T-helper 2 cell treated with Interferon-gamma antibody and Interleukin-4, amounts not matched to agents 100 ng/mL and 5 ng/mL, for 36 hours (primary cell): ENCODE measurements around the gene NBR1. TPM values are rescaled to one million over a fixed set of nuclear protein-coding genes. Genes with fewer than 3 reads are reported as not detected.
"Not testable (repeated sequence)": the region's sequence is repeated elsewhere in the genome, so short reads cannot be mapped to it uniquely, and the experiment has no call there.

Experiments used
- intact Hi-C: fragments of 100-400 bp; cut with micrococcal nuclease; formaldehyde crosslinking; loops from one replicate; pipeline ENCODE4 v1.15.1; 2023
- total RNA-seq: library from RNA; stranded (reverse); gene quantifications from 2 replicates; pipeline ENCODE4 v1.2.3, GENCODE V29; 2022

The NBR1 gene
- total RNA-seq, 1 donor from 2014 or later: 47.0 TPM

DNA sequence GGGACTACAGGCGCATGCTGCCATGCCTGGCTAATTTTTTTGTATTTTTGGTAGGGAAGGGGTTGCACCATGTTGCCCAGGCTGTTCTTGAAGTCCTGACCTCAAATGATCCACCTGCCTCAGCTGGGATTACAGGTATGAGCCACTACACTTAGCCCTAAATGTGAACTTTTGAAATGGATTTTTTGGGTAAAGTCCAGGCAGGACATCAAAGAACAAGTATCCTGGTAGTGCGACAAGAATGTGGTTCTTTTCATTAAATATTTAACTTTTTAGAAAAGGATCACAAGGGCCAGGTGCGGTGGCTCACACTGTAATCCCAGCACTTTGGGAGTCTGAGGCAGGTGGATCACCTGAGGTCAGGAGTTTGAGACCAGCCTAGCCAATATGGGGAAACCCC lies 15.3 kb upstream of the NBR1 start:
- intact Hi-C loops: no loop called here

DNA sequence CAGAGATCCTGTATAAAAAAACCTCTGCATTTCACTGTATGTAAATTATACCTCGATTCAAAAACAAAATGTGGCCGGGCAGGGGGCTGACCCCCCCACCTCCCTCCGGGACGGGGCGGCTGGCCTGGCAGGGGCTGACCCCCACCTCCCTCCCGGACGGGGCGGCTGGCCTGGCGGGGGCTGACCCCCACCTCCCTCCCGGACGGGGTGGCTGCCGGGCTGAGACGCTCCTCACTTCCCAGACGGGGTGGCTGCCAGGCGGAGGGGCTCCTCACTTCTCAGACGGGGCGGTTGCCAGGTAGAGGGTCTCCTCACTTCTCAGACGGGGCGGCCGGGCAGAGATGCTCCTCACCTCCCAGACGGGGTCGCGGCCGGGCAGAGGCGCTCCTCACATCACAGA lies 11.8 kb upstream of the NBR1 start:
- intact Hi-C loops: not testable (repeated sequence)

DNA sequence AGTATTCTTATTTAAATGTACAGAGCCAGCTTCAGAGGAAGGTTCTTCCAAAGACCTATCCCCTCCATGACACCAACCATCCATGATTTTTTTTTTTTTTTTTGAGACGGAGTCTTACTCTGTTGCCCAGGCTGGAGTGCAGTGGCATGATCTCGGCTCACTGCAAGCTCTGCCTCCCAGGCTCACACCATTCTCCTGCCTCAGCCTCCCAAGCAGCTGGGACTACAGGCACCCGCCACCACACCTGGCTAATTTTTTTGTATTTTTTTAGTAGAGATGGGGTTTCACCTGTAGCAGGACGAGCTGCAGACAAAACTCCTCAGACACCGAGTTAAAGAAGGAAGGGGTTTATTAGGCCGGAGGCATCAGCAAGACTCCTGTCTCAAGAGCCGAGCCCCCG lies 11.1 kb upstream of the NBR1 start:
- intact Hi-C loops: not testable (repeated sequence)

DNA sequence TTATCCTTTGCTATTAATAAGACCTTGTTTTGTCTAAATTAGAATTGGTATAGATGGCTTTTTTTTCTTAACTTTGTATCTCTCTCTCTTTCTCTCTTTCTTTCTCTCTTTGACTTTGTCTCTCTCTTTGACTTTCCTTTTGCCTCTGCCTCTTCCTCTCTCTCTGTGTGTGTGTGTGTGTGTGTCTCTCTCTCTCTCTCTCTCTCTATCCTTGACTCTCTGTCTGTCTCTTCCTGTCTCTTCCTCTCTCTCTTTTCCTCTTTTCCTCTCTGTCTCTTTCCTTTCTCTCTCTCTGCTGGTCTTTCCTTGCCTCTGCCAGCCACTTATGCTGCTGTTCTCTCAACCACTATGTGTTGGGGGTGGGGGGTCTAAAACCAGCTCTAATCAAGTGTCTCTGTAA lies 5.0 kb upstream of the NBR1 start:
- intact Hi-C loops: not testable (repeated sequence)

DNA sequence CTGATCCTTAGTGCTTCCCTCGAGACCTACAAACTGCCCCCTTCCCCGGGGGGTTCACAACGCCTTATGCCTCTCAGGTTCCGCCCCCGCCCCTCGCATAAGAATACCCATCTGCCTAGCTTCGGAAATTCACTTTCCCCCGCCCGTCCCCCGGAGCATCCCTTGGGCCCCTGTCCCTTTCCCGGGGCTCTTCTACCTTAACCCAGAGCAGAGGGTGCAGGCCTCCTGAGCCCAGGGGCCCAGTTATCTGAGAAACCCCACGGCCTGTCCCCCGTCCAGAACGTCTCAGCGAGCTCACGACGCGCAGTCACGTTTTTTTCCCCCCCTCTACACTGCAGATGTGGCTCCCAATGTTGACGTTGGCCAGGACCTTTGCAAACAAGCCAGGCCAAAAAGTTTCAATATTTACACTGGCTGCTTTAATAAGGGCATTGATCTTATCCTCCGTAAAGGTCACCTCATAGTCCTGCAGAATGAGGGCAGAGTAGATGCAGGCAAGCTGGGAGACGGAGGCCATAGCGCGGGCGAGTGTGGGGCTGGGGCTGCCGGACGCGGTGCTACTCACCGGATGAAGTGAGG lies 1.4 kb upstream of the NBR1 start:
- intact Hi-C loops: loop anchor here (1.0 to 10.0 kb wide), 3 partner anchors 44 to 191 kb away; partner anchors contain the start of gene BRCA1

DNA sequence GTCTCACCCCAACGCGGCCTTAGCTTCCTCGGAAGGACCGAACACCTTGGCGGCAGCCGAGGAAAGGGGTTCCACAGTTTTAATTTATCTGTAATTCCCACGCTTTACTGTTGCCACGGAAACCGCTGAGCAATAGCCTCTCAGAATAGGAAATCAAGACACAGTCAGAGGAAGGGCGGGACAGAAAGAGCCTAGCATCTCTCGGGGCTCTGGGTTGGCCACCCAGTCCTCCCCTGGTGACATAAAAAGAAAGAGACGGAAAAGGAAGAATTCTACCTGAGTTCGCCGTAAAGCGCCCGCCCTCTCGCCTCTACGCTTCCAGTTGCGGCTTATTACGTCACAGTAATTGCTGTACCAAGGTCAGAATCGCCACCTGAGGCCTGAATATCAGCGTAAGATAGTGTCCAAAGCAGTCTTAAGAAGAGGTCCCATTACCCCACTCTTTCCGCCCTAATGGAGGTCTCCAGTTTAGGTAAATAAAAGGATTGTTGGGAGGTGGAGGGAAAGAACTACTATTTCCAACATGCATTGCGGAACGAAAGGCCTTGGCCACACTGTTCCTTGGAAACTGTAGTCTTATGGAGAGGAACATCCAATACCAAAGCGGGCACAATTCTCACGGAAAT lies 761 bp upstream of the NBR1 start:
- intact Hi-C loops: loop anchor here (1.0 to 10.0 kb wide), 3 partner anchors 45 to 190 kb away; partner anchors contain the start of gene BRCA1

DNA sequence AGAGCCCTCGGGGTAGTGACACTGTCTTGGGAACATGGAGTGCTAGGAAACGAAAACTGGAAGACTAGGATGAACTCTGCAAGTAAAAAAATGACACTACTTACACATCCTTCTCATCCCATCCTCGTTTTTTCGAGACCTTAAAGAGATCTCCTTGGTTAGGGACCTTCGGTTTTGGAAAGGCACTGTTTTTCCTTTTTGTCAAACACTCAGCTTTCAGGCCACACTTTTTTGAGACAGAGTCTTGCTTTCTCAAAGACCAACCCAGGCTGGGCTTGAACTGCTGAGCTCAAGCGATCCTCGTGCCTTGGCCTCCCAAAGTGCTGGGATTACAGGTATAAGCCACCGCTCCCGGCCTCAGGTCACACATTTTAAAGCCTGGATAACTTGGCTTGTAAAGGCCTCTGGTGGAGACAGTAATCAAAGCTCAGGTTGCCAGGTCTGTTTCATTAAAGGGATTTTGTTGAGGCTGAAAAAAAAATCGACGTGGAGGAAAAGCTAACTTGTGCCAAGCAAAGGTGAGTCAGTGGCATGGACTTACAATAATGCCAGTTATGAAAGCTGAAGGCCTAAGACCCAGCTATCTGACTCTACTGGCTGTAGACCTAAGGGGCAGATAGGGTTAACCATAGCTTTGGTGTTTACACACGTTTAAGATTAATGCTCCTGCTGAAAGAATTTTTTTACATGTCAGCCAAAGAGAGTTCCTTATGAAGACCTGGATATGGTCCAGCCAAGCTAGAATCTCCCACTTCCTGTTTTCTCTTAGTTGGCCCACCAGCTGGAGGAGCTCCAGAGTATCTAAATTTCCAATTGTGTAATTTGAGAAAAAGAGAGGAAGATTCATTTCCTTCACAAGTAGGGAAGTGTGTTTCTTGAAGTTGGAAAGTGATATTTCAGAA lies 823 bp downstream of the NBR1 start:
- intact Hi-C loops: loop anchor here (1.0 to 10.0 kb wide), 3 partner anchors 39 to 174 kb away; partner anchors contain the start of genes RPL27 and TMEM106A

DNA sequence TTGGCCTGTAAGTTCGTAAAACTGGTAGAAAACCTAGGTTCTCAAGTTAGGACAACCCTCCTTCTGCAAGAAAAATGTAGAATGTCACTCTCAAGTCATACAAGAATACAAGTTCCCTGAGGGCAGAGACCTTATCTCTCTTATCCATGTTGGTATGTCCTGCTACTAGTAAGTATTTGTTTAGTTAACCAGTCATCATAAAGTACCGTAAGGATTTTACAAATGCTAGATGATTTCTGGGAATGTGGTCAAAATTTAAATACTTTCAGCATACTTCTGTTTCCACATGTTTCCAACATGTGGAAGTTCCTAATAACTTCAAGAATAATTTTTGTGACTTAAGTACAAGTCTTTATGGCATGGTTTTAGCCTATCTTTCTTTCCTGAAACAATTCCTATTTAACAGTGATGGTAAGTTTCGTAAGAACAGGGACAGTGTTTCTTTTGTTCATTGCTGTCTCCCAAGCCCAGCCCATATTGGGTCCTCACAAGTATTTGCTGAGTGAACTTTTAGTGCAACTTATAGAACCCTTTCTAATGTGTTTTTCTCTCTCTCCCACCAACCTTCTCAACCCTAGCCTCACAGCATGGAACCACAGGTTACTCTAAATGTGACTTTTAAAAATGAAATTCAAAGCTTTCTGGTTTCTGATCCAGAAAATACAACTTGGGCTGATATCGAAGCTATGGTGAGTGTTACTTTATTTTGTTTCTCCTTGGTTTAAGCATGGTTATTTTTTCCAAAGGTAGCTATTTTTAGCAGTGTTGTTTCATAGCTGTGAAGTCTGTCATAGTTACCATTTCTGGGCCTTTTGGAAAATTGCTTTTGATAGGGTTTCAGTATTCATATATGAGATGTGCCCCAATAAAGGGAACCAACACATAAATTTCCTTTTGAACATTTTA lies 4.5 kb downstream of the NBR1 start:
- intact Hi-C loops: loop anchor here (10.0 kb wide), 1 partner anchor 139 kb away; no protein-coding TSS in a partner anchor

DNA sequence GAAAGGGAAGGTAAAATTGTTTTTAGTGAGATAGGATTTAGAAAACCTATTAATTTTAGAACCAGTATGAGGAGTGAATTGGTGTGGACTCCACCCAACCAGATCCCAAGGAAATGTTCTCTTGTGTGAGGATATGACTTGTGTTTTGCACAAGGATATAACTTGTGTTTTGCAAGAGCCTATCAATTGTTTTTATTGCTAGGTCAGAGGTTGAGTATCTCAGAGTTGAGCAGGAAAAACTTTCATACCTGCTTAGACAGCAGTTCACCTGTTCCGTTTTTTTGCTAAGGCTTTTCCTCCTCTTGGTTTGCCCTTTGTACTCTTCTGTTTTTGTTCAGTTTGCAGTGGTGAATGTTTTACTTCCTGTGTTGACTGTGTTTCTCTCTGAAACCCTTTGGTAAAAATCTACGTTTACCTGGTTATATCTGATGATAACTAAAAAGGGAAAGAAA lies 5.1 kb downstream of the NBR1 start:
- intact Hi-C loops: loop anchor here (10.0 kb wide), 1 partner anchor 139 kb away; no protein-coding TSS in a partner anchor

DNA sequence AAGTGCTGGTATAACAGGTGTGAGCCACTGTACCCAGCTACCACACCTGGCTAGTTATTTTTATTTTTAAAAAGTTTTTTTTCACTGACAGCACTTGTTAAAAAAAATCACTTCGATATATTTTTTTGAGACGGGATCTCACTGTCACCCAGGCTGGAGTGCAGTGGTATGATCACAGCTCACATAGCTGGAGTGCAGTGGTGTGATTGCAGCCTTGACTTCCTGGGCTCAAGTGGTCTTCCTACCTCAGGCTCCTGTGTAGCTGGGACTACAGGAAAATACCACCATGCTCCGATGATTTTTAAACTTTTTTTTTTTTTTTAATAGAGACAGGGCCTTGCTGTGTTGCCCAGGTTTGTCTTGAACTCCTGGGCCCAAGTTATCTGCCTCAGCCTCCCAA lies 12.9 kb downstream of the NBR1 start:
- intact Hi-C loops: no loop called here

DNA sequence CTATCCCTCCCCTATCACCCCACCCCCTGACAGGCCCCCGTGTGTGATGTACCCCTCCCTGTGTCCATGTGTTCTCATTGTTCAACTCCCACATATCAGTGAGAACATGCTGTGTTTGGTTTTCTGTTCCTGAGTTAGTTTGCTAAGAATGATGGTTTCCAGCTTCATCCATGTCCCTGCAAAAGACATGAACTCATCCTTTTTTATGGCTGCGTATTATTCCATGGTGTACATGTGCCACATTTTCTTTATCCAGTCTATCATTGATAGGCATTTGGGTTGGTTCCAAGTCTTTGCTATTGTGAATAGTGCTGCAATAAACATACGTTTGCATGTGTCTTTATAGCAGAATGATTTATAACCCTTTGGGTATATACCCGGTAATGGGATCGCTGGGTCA lies 15.6 kb downstream of the NBR1 start:
- intact Hi-C loops: not testable (repeated sequence)

DNA sequence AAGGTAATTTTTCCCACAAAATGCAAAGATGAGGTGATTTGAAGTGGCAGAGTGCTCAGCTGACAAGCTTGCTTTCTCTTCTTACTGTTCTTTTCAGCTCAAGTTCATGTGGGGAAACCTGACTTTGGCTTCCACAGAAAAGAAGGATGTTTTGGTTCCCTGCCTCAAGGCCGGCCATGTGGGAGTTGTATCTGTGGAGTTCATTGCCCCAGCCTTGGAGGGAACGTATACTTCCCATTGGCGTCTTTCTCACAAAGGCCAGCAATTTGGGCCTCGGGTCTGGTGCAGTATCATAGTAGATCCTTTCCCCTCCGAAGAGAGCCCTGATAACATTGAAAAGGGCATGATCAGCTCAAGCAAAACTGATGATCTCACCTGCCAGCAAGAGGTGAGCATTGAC lies 22.2 kb downstream of the NBR1 start:
- intact Hi-C loops: no loop called here

DNA sequence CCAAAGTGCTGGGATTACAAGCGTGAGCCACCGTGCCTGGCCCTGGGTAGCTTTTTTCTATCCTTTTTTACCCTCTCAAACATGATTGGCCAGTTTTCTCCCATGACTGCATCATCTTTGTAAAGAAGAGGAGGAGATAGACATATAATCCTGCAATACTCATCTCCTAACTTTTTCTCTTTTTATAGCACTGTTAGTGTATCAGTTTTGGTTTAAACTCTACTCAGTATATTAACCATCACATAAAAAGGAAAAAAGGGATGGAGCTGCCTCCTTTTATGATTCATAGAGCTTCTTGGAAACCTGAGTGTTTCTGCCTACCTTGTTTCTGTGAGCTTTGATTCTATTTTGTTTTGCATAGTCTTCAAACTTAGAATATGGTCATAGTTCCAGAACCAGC lies 28.6 kb downstream of the NBR1 start:
- intact Hi-C loops: no loop called here

DNA sequence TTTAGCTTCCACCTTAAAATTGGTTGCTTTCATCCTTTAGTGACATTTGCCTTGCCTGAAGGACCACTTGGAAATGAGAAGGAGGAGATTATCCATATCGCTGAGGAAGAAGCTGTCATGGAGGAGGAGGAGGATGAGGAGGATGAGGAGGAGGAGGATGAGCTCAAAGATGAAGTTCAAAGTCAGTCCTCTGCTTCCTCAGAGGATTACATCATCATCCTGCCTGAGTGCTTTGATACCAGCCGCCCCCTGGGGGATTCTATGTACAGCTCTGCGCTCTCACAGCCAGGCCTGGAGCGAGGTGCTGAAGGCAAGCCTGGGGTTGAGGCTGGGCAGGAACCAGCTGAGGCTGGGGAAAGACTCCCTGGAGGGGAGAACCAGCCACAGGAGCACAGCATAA lies 29.1 kb downstream of the NBR1 start:
- intact Hi-C loops: no loop called here

DNA sequence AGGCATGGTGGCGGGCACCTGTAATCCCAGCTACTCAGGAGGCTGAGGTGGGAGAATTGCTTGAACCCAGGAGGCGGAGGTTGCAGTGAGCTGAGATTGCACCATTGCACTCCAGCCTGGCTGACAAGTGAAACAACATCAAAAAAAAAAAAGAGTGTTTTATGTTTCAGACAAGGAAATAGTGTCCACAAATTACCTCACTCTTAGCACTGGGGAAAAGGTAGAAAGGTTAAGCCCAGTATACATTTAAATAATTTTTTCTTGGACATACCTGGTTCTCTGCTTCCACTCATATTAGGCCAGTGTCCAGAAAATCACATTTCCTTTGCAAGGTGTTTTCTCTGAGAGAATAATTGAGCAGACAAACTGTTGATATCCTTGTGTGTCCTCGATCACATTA lies 32.0 kb downstream of the NBR1 start:
- intact Hi-C loops: not testable (repeated sequence)

DNA sequence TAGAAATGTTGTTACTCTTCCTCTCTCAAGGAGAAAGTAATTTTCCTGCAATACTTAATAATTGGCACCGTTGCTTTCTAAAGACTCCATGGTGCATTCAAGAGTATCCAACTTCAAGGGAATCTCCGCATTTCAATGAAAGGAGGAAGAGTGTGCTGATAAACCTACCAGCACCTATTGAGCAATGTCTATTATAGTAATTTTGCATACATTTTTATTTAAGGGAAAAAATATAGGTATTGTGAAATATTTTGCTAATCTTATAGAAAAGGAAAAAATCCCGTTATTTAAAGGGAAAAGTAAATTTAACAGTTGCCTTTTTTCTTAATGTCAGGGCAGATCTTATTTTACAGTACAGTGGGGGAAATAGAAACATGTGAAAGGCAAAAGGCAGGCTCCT lies 39.6 kb downstream of the NBR1 start:
- intact Hi-C loops: loop anchor here (10.0 kb wide), 2 partner anchors 206 to 274 kb away; partner anchors contain the start of genes DHX8 and IFI35

DNA sequence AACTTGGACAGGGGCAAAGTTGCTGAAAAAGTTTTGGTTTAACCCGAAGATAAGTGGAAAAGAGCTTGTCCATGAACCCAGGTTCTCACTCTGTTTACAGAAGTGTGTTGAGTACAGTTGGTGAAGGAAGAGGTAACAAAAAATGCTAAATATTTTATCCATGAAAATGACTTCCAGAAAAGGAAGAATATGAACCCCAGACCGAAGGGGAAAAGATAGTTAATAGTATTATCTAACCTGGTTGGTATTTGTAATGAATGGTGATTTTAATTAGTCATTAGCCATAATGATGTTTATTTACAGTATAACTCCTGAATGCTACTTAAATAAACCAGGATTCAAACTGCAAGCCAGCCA lies 40.1 kb downstream of the NBR1 start:
- intact Hi-C loops: loop anchor here (1.0 to 10.0 kb wide), 4 partner anchors 40 to 274 kb away; partner anchors contain the start of genes BRCA1, DHX8, IFI35 and NBR1

DNA sequence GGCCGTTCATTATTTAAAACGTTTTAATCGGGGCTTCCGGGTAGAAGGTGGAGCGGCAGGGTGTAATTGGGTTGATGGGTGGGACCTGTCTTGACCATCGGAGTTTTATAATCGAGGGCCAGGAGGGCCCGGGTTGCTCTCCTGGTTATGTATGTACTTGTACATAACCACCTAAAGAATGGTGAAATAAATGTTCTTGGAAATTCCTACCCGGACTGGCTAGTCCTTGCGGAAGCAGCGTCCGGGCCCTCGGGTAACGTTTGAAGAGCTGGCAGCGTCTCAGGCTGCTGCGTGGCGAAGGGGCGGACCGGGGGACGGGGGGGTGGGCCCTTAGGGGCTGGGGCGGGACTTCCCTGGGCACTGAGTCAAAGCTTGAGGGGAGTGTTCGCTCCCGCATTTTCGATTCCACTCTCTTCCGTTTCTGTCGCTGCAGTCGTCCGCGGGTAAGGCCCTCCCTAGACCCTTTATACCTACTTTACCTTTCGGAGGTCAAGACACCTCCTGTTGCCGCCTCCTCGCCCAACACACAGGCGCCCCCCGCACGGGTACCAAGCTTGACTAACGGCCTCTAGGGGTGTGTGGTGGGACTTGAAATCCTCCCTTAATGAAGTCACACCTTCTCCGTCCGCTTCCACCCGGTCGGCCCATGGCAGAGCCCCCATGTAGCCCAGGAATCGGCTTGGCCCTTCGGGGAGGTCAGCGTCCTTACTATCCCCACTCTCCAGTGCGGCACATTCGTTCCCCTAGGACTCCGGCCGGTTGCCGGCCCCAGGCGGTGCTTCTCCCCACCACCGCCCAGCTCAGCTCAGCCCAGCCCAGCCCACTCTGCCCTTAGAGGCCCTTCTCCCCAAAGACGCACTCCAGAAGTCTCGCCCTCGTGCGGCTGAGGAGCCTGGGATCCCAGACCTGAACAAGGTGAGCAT lies 40.7 kb downstream of the NBR1 start, which contains the start of gene TMEM106A:
Gene TMEM106A (plus strand): TSS at position 396 of the 923 bp plus-strand sequence. CDS start 1,167 bp downstream, outside the sequence.
- intact Hi-C loops: loop anchor here (1.0 to 10.0 kb wide), 5 partner anchors 40 to 273 kb away; partner anchors contain the start of genes BRCA1, DHX8, IFI35 and NBR1
